ENCODE measurements around the gene COPB2.
A peak's percentile ranks its signal among the peaks of the same experiment; 100 is the strongest.

The COPB2 gene

DNA sequence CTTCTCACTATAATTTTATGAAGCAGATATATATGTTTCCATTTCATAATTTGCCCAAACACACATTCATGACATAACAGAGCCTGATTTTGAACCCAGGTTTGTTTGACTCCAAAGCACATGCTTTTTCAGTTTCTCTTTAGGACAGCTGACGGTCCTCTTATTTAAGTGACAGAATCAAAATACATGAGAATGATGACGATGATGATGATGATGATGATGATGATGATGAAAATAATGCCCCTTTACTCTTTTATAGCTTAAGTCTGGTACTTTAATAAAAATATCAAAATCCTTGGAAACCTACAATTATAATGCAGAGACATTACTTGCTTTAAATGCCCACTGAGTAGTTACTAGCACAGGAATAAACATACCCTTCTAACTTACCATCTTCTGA lies 15.3 kb downstream of the COPB2 start:
- CTCF ChIA-PET, result interaction anchor here (2.9 kb wide), 1 partner anchor 20 kb away, joined by 11 read pairs; no protein-coding TSS in a partner anchor
- TF ChIP-seq ZNF513 (tag by site-specific recombination; IDR thresholded peaks at IDR 0.05) (peak; percentile 90), ZNF654 (tag by site-specific recombination; IDR thresholded peaks at IDR 0.05; ENCODE audit: low read depth) (no peak)
- Histone ChIP-seq H3K4me3 (ENCODE audit: low read depth, low read length) (no peak overlapping the region), H3K27ac (ENCODE audit: extremely low read depth, low read depth, low read length) (no peak overlapping the region), H3K4me1 (ENCODE audit: control insufficient read depth, insufficient read depth, low read length) (peaks cover 4% of the 10 kb centered on the region; the same call in 1 of the 2 replicates), H3K9me3 (ENCODE audit: control insufficient read depth, insufficient read depth, low read depth, low read length) (no peaks in the 10 kb centered on the region), H3K36me3 (ENCODE audit: control insufficient read depth in 2 of 2, insufficient read depth in 1 of 2, low read length in 2 of 2) (peaks cover 29 to 96% of the 10 kb centered on the region in 2 experiments; a peak in 2 of 3 replicates)
- POLR2A ChIA-PET, result interaction anchor here (1.2 kb wide), 1 partner anchor 16 kb away, joined by 3 read pairs; no protein-coding TSS in a partner anchor

DNA sequence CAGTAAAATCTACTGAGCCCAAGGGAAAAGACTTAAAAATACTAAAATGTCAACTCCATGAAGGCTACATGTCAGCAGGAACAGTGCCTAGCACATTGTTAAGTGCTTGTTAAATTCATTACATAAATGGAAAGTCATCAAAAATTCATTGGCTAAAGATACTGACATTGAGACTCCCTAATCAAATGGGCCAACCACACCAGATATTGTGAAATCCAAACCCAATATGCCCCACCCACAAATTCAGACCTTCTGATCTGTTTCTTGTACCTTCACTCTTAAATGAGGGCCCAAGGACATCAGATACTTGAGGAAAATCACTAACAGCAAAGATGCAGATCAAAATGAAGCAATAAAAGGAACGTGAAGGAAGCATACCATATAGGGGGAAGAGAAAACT lies 24.9 kb downstream of the COPB2 start:
- TF ChIP-seq ZNF391 (tag by site-specific recombination; IDR thresholded peaks at IDR 0.05; ENCODE audit: borderline replicate concordance, low read depth) (no peak), ZNF354C (tag by site-specific recombination; IDR thresholded peaks at IDR 0.05; ENCODE audit: borderline replicate concordance, low read depth) (no peak), ZBTB17 (tag by site-specific recombination; IDR thresholded peaks at IDR 0.05) (no peak), ZNF530 (tag by site-specific recombination; IDR thresholded peaks at IDR 0.05; ENCODE audit: low read depth) (no peak), SP2 (tag by site-specific recombination; IDR thresholded peaks at IDR 0.05) (no peak), GLIS1 (tag by site-specific recombination; IDR thresholded peaks at IDR 0.05) (no peak), ZNF510 (tag by site-specific recombination; IDR thresholded peaks at IDR 0.05; ENCODE audit: insufficient replicate concordance) (no peak), ZNF146 (tag by site-specific recombination; IDR thresholded peaks at IDR 0.05) (no peak), HOXC10 (CRISPR knock-in tag; IDR thresholded peaks at IDR 0.05) (no peak), YY2 (tag by site-specific recombination; IDR thresholded peaks at IDR 0.05) (no peak), ZNF785 (tag by site-specific recombination; IDR thresholded peaks at IDR 0.05) (no peak), ZNF701 (tag by site-specific recombination; IDR thresholded peaks at IDR 0.05) (no peak), ZBTB8A (tag by site-specific recombination; IDR thresholded peaks at IDR 0.05) (no peak), ZNF416 (tag by site-specific recombination; IDR thresholded peaks at IDR 0.05) (no peak), ZNF132 (tag by site-specific recombination; IDR thresholded peaks at IDR 0.05; ENCODE audit: borderline replicate concordance) (no peak)
- TF ChIP-seq, protein P1, sequence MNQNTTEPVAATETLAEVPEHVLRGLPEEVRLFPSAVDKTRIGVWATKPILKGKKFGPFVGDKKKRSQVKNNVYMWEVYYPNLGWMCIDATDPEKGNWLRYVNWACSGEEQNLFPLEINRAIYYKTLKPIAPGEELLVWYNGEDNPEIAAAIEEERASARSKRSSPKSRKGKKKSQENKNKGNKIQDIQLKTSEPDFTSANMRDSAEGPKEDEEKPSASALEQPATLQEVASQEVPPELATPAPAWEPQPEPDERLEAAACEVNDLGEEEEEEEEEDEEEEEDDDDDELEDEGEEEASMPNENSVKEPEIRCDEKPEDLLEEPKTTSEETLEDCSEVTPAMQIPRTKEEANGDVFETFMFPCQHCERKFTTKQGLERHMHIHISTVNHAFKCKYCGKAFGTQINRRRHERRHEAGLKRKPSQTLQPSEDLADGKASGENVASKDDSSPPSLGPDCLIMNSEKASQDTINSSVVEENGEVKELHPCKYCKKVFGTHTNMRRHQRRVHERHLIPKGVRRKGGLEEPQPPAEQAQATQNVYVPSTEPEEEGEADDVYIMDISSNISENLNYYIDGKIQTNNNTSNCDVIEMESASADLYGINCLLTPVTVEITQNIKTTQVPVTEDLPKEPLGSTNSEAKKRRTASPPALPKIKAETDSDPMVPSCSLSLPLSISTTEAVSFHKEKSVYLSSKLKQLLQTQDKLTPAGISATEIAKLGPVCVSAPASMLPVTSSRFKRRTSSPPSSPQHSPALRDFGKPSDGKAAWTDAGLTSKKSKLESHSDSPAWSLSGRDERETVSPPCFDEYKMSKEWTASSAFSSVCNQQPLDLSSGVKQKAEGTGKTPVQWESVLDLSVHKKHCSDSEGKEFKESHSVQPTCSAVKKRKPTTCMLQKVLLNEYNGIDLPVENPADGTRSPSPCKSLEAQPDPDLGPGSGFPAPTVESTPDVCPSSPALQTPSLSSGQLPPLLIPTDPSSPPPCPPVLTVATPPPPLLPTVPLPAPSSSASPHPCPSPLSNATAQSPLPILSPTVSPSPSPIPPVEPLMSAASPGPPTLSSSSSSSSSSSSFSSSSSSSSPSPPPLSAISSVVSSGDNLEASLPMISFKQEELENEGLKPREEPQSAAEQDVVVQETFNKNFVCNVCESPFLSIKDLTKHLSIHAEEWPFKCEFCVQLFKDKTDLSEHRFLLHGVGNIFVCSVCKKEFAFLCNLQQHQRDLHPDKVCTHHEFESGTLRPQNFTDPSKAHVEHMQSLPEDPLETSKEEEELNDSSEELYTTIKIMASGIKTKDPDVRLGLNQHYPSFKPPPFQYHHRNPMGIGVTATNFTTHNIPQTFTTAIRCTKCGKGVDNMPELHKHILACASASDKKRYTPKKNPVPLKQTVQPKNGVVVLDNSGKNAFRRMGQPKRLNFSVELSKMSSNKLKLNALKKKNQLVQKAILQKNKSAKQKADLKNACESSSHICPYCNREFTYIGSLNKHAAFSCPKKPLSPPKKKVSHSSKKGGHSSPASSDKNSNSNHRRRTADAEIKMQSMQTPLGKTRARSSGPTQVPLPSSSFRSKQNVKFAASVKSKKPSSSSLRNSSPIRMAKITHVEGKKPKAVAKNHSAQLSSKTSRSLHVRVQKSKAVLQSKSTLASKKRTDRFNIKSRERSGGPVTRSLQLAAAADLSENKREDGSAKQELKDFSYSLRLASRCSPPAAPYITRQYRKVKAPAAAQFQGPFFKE (tag by site-specific recombination; IDR thresholded peaks at IDR 0.05; ENCODE audit: borderline replicate concordance), result no peak
- TF ChIP-seq, protein P2, sequence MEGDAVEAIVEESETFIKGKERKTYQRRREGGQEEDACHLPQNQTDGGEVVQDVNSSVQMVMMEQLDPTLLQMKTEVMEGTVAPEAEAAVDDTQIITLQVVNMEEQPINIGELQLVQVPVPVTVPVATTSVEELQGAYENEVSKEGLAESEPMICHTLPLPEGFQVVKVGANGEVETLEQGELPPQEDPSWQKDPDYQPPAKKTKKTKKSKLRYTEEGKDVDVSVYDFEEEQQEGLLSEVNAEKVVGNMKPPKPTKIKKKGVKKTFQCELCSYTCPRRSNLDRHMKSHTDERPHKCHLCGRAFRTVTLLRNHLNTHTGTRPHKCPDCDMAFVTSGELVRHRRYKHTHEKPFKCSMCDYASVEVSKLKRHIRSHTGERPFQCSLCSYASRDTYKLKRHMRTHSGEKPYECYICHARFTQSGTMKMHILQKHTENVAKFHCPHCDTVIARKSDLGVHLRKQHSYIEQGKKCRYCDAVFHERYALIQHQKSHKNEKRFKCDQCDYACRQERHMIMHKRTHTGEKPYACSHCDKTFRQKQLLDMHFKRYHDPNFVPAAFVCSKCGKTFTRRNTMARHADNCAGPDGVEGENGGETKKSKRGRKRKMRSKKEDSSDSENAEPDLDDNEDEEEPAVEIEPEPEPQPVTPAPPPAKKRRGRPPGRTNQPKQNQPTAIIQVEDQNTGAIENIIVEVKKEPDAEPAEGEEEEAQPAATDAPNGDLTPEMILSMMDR (tag by site-specific recombination; IDR thresholded peaks at IDR 0.05), result no peak
- TF ChIP-seq, protein P3, sequence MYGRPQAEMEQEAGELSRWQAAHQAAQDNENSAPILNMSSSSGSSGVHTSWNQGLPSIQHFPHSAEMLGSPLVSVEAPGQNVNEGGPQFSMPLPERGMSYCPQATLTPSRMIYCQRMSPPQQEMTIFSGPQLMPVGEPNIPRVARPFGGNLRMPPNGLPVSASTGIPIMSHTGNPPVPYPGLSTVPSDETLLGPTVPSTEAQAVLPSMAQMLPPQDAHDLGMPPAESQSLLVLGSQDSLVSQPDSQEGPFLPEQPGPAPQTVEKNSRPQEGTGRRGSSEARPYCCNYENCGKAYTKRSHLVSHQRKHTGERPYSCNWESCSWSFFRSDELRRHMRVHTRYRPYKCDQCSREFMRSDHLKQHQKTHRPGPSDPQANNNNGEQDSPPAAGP (tag by site-specific recombination; IDR thresholded peaks at IDR 0.05), result no peak
- Histone ChIP-seq H3K36me3 (ENCODE audit: control insufficient read depth in 2 of 2, insufficient read depth in 1 of 2, low read length in 2 of 2) (peaks cover 43 to 98% of the 10 kb centered on the region in 2 experiments), H3K27ac (ENCODE audit: extremely low read depth, low read depth, low read length) (no peak overlapping the region), H3K4me3 (ENCODE audit: low read depth, low read length) (no peak overlapping the region), H3K4me1 (ENCODE audit: control insufficient read depth, insufficient read depth, low read length) (no peaks in the 10 kb centered on the region), H3K9me3 (ENCODE audit: control insufficient read depth, insufficient read depth, low read depth, low read length) (no peaks in the 10 kb centered on the region)
- POLR2A ChIA-PET, result interaction anchor here (1.2 kb wide), 1 partner anchor 25 kb away, joined by 3 read pairs; the partner anchor contains the start of gene COPB2
- CTCF ChIA-PET, result interaction anchor here (2.3 kb wide), 1 partner anchor 10 kb away, joined by 10 read pairs; no protein-coding TSS in a partner anchor

All from HEK293 (cell line).